ENCODE data around the gene RPS6KA5. TPM values are rescaled to one million over a fixed set of nuclear protein-coding genes. Genes with fewer than 3 reads are reported as not detected.
"Not testable (repeated sequence)": the region's sequence is repeated elsewhere in the genome, so short reads cannot be mapped to it uniquely, and the experiment has no call there.

RPS6KA5 gene
- total and polyA plus RNA-seq, 8 donors: 4.2 to 10.8 (median 9.2) TPM

DNA sequence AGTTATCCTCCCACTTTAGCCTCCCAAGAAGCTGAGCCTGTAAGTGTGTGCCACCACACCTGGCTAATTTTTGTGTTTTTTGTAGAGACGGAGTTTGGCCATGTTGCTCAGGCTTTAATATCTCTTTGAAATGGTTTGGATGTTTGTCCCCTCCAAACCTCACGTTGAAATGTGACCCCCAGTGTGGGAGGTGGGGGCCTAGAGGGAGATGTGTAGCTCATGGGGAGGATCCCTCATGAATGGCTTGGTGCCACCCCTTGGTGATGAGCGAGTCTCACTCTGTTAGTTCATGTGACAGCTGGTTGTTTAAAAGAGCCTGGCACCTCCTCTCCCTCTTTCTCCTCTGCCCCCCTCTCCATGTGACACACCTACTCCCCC, 220.6 kb downstream of the RPS6KA5 start:
- H3K4me3 ChIP-seq: no peak overlapping the region
- TF ChIP-seq, protein P1, sequence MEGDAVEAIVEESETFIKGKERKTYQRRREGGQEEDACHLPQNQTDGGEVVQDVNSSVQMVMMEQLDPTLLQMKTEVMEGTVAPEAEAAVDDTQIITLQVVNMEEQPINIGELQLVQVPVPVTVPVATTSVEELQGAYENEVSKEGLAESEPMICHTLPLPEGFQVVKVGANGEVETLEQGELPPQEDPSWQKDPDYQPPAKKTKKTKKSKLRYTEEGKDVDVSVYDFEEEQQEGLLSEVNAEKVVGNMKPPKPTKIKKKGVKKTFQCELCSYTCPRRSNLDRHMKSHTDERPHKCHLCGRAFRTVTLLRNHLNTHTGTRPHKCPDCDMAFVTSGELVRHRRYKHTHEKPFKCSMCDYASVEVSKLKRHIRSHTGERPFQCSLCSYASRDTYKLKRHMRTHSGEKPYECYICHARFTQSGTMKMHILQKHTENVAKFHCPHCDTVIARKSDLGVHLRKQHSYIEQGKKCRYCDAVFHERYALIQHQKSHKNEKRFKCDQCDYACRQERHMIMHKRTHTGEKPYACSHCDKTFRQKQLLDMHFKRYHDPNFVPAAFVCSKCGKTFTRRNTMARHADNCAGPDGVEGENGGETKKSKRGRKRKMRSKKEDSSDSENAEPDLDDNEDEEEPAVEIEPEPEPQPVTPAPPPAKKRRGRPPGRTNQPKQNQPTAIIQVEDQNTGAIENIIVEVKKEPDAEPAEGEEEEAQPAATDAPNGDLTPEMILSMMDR (IDR thresholded peaks at IDR 0.05): no peak
- no peak for DNase-seq
- peaks cover 0 to 7% of the 10 kb centered on the region in 2 donors for H3K4me1 ChIP-seq
- no peak for ATAC-seq
- H3K36me3 ChIP-seq: no peaks in the 10 kb centered on the region
- H3K27ac ChIP-seq: peak overlapping the region; percentile 45 to 72
- no peaks in the 10 kb centered on the region for H3K9me3 ChIP-seq
- no peaks in the 10 kb centered on the region for H3K27me3 ChIP-seq
- intact Hi-C loops (cut with DNase I): no loop called here

DNA sequence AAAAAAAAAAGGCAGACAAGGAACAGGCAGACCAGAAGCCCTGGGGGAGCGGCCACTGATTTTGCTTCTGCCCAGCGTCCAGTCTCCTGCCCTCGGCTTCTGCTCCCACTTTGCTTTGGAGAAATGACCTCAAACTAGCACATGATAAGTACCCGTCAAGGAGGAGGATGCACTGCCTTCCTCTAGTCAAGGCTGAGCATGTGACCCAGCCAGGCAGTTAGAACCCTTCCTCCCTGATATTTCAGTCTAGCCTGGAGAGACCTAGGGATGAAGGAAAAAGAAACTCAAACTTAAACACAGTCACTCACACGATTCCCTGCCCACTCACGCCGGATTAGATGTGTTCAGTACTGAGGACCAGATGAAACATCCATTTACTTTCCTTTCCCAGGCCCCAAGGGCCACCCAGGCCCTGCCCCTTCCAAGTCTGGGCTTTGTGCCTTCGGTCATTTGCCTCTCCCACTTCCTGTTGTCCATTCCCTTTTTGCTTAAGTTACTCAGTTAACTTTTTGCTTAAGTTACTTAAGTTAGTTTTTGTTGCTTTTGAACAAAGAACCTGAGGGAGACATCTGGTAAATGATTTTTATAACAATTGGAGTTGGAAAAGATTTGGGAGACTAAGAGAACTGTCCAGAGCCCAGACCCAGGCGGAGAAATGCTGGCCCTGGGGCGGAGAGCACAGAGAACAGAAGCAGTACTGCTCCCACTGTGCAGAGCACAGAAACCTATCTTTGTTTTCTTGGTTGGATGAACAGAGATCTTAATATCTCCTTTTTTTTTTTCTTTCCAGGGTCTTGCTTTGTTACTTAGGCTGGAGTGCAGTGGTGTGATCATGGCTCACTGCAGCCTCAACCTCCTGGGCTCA, 221.2 kb downstream of the RPS6KA5 start:
- Histone ChIP-seq H3K4me1 (peaks cover 0 to 7% of the 10 kb centered on the region in 2 donors), H3K27me3 (no peaks in the 10 kb centered on the region), H3K36me3 (no peaks in the 10 kb centered on the region), H3K4me3 (no peak overlapping the region), H3K27ac (peak overlapping the region; percentile 45 to 72), H3K9me3 (no peaks in the 10 kb centered on the region)
- peak in 2 of 4 donors; percentile 51 to 64 for DNase-seq
- TF ChIP-seq, protein P1 (IDR thresholded peaks at IDR 0.05): no peak
- intact Hi-C loops (cut with DNase I): no loop called here
- ATAC-seq: peak; percentile 74

DNA sequence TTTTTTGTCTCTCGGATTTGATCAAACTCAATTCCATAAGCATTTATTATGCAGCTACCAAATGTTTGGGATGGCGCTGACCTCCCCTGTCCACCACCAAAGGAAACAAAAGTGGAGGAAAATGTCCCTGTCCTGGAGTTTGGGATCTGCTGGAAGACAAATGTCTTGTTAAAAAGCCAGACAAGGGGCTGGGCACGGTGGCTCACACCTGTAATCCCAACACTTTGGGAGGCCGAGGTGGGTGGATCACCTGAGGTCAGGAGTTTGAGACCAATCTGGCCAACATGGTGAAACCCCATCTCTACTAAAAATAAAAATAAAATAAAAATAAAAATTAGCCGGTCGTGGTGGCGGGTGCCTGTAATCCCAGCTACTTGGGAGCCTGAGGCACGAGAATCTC, 221.9 kb downstream of the RPS6KA5 start:
- H3K9me3 ChIP-seq; DNase-seq; intact Hi-C loops (cut with DNase I); H3K4me3 ChIP-seq; H3K27me3 ChIP-seq; ATAC-seq; H3K4me1 ChIP-seq; H3K36me3 ChIP-seq: not testable (repeated sequence)
- peak overlapping the region; percentile 45 to 72 for H3K27ac ChIP-seq

DNA sequence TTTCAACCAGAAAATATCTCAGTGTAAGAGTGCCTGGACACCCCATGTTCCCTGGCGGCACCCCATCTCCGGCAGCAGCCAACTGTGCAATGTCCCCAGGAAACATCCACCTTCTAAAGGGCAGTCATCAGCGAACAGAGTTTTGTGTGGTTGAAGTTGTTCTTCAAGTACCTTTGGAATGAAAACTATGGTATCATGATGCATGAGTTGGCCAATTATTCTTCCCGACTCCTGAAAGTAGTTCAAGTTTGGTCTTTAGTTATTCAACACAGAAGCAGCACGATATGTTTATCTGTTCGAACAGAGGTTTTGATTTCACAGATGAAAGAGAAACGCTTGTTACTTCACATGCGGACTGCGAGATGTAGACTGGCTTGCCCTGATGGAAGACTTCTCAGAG, 223.1 kb downstream of the RPS6KA5 start:
- intact Hi-C loops (cut with DNase I): no loop called here
- Histone ChIP-seq H3K4me1 (peaks cover 0 to 7% of the 10 kb centered on the region in 2 donors), H3K36me3 (no peaks in the 10 kb centered on the region), H3K9me3 (no peaks in the 10 kb centered on the region), H3K27me3 (no peaks in the 10 kb centered on the region), H3K27ac (no peak overlapping the region), H3K4me3 (no peak overlapping the region)
- TF ChIP-seq, protein P1 (IDR thresholded peaks at IDR 0.05): no peak
- DNase-seq: no peak
- no peak for ATAC-seq

DNA sequence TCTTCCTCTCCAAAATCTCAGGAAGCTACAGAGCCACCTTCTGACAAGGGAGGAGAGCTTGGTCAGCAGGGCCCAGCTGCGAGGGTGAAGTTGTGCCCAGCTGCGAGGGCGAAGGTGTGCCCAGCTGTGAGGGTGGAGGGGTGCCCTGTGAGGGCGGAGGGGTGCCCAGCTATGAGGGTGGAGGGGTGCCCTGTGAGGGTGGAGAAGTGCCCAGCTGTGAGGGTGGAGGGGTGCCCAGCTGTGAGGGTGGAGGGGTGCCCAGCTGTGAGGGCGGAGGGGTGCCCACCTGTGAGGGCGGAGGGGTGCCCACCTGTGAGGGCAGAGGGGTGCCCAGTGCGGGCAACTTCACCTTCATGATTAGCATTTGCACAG, 223.8 kb downstream of the RPS6KA5 start:
- no peak for DNase-seq

More for the DNA sequence above, 223.8 kb downstream of the RPS6KA5 start:
- Histone ChIP-seq H3K9me3 (no peaks in the 10 kb centered on the region), H3K4me1 (peaks cover 0 to 7% of the 10 kb centered on the region in 2 donors), H3K27ac (no peak overlapping the region), H3K36me3 (no peaks in the 10 kb centered on the region), H3K27me3 (no peaks in the 10 kb centered on the region), H3K4me3 (no peak overlapping the region)
- TF ChIP-seq, protein P1 (IDR thresholded peaks at IDR 0.05): no peak
- intact Hi-C loops (cut with DNase I): no loop called here
- no peak for ATAC-seq
